Ramos (cell line): Measurements from ENCODE around the gene GZF1.

ENCODE experiments used
- in situ Hi-C: fragments of 300-500 bp; cut with MboI; formaldehyde crosslinking; loops from one replicate; pipeline ENCODE4 v1.14.3; 2022; ENCODE audit warnings: low sequenced_read_pairs; ENCODE audit not compliant: unreplicated experiment

GZF1 gene

DNA sequence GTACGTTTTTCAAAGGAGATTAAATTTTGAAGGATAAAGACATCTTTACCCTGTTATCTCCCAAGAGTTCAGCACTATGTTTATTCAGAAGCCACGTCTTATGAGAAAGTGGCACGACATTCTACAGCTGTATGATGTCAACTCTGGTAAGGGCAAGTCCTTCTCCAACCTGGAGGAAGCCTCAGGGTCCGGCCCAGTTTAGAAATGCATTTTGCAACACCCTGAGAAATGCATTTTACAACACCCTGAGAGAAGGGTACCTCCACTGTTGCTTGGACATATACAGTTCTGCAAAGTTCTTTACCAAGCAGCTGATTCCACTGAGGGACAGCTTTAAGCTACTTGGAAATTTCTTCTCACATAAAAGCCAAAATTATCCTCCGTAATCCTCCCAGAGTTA lies 41.8 kb downstream of the GZF1 start:
- in situ Hi-C loops: no loop called here

DNA sequence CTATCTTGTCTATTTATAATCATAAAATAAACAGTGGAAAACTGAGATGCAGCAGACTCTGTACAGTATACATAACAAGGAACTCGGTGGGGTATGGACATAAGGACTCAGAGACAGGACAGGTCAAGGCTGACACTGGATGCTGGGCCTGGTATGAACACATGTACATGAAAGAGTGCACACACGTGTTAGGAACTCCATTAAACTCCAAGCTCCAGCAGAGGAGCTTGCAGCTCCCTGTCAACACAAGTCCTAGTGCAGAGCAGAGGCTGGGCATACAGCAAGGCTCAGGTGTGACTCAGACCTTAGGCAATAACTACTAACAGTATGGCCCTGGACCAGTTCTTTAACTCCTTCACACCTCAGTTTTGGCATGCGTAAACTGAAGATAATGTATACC lies 42.2 kb downstream of the GZF1 start:
- in situ Hi-C loops: no loop called here

DNA sequence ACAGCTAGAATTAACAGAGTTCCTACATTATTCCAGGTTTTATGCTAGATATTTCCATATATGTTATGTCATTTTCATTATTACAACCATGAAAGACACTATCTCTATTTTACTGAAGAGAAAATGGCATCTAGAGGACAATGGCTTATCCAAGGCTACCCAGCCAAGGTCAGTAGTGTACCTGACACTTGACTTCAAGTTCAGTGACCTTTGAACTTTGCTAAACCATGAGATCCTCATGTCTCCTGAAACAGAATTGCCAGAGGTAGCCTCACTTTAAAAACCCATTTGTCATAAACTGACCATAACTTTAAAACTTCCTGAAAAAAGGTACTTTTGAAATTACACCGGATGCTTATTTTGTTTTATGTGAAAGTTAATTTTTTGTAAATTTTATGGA lies 44.9 kb downstream of the GZF1 start:
- in situ Hi-C loops: no loop called here

DNA sequence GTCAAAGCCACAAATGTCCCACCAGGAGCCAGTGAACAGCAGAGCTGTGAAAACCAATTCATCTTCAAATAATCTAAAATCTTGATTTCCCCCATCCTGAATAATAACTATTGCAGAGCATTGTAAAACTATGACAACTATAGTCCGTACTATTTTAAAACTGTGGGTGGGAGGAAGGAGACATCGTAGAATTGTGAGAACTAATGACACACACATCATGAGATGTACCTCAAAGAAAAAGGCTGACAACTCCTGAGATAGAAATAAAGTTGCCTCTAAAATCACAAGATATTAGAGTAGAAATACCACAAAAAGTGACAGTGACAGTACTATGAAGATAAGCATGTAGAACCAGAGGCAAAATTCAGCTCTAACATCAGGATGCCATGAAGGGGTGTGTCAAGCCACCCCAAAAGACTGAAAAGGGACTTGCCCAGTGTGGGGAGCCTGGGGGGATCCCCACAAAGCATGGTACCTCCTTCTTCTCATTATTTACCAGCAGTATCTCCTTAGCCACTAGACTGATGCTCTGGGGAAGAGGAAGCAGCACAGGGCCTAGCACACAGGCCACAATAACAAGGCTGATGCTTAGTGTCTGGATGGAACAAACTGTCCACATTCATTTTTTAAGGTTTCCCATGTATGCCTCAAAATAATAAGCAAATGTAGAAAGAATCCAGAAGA lies 45.9 kb downstream of the GZF1 start:
- in situ Hi-C loops: no loop called here

DNA sequence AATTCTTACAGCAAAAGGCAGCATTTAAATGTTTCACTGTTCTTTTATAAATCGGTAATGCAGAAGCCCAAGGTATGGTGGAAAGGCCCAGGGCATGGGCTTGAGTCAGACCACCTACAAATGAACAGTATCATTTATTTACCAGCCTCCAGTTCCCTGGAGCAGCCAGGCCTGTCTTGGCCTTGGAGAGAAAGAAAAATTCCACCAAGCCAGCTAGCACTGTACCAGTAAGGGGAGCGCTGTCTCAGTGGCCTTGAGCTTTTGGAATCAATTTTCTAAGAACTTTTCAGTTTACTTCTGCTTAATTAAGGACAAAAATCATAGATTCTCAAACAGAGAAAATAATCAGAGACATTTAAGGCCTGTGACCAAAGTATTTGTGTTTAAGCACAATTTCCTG lies 47.0 kb downstream of the GZF1 start:
- in situ Hi-C loops: no loop called here

DNA sequence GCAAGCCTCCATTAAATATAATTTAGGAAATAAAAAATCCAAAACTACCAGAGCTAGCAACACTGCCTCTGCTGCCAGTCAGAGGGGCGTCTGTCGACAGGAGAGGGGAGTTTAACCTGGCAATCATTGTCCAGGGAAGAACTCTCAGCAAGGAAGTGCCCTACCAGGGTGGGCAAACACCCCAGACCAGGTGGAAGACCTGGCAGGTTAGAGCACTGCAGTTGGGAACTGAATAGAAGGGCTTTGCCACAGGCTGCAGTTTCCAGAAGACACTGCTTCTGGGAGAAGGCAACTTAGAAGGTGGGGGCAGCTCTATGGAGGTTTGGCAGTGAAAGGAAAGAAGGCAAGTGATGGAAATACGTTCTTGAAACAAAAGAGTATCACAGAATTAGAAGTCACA lies 47.8 kb downstream of the GZF1 start:
- in situ Hi-C loops: no loop called here

DNA sequence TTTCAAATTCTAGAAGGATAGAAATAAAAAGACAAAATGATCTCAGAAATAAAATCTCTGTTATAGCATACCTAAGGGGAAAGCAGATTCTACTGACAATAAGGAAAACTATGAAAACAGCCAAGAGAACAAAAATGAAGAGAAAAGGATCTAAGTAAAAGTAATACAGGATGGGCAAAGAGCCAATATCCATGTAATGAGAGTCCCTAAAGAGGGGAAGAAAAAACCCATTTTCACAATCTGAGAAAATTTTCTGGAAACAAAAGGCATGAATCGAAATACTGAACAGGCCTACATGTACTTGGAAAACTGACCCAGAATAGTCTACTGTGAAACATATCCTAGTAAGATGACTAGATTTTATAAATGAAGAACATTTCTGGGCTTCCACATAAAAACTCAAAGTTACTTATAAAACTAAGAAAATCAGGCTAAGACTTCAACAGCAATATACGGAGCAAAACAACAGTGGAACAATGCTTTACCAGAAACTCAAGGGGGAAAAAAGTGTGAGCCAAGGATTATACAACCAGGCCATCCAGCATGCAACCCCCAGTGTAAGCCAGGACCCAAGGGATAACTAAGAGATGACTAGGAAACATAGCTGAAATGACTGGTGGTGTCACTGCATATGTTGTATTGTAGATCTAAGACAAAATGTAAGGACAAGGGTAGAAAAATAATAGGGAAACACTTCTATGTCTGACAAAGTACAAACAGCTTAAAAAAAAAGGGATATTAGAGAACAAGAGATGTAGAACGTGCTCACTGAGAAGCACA lies 49.1 kb downstream of the GZF1 start:
- in situ Hi-C loops: no loop called here

DNA sequence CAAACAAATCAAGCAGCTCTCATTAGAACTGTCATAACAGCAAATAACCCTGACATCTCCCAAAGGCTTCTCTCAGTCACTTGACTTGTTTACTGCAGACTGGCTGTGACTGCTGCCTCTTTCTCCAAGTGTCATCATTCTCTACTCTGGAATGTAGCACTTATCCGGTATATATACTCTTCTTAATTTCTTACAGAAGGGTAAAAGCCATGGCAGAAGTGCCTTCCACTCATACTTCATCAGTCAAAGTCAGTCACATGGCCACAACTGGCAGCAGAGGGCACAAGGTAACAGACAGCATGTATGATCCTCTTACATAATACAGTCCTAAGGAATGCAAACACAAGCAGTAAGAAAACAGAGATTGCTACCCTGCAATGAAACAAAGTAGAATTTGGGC lies 50.0 kb downstream of the GZF1 start:
- in situ Hi-C loops: no loop called here

DNA sequence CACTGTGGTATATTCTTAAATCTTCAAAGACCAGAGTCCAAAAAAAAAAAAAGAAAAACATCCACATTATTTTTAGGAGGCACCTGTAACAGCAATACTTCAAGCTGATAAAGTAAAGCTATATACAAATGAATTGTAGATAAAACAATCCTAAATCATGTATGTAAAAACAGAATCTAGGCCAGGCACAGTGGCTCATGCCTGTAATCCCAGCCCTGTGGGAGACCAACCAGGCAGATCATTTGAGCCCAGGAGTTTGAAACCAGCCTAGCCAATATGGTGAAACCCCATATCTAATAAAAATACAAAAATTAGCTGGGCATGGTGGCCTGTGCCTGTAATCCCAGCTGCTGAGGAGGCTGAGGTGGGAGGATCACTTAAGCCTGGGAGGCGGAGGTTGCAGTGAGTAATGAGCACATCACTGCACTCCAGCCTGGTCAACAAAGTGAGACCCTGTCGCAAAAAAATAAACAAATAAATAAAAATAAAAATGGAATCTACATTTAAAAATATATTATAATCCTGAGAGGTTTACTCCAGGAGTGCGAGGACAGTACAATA lies 52.0 kb downstream of the GZF1 start:
- in situ Hi-C loops: no loop called here

DNA sequence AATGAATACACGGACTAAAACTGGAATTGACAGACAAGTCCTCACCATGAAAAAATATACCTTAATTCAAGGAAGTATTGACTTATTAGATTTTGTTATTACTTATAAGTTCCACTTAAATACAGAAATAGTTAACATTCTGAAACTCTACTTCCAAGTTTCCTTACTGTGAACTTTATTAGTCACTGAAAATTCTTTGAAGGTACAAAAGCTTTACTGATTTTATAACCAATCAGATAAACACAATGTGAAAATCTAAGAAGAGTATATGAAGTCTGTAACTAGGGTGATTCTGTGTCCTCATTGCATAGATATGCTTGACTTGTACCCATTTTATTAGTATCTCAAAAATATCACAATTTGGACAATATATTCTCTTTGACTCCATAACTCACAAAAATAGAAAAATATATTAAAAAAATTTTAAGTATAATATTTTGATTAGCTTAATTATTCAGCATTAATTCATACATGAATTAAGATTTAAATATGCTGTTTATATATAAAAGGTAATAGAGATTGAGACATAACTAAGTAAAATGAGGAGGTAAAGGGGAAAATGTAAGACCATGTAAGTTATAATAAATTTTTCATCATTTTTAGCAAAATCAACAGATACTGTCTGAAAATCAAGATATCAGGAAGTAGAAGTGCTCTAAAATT lies 52.7 kb downstream of the GZF1 start:
- in situ Hi-C loops: no loop called here

DNA sequence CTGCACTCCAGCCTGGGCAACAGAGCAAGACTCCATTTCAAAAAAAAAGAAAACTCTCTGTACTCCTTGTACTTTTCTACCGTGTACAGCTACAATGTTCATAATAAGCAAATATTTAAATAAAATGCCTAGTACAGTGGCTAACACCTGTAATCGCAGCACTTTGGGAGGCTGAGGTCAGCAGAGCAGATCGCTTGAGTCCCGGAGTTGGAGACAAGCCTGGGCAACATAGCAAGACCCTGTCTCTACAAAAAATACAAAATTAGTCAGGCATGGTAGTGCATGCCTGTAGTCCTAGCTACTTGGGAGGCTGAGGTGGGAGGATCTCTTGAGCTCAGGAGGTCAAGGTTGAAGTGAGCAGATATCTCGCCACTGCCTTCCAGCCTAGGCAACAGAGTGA lies 53.6 kb downstream of the GZF1 start:
- in situ Hi-C loops: no loop called here

DNA sequence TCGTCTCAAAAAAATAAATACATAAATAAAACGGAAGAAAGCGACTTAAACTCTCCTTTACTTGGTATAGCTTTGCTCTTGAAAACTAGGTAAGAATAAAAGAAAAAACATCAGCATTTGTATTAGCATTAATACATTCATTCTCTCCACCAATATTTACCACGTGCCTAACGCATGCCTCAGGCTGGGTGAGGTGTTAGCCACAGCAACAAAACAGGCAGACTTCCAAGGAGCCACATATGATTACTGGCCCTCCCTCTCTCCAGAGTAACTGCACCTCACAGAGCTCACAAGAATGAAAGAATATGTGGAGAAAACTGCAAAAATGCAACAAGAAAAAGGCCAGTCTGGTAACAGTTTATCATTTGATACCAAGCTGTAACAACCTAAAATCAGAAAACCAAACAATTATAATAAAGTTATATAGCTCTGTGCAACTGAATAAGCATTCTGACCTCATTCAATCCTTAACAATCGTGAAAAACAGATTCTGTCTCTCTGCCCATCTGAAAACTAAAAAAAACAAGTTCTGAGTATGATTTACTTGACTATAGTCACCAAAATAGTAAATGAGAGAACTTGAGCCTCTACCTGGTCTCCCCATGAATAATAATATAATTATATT lies 54.1 kb downstream of the GZF1 start:
- in situ Hi-C loops: no loop called here

DNA sequence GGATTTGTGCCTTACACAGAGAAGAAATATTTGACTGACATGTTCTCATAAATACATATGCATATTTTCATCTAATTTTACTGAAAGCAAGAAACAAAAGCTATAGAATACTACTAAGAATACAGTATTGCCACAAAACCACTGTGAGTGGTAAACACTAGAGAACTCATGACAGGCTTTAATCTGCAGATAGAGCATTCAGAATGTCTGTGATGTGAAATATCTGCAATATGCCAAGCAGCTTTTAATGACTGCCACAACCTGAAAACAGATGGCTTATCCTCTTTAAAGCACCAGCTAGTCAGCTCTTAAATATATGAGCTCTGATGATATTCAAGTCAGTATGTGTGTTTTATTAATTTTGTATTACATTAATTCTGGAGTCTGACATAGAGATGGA lies 55.9 kb downstream of the GZF1 start:
- in situ Hi-C loops: no loop called here

DNA sequence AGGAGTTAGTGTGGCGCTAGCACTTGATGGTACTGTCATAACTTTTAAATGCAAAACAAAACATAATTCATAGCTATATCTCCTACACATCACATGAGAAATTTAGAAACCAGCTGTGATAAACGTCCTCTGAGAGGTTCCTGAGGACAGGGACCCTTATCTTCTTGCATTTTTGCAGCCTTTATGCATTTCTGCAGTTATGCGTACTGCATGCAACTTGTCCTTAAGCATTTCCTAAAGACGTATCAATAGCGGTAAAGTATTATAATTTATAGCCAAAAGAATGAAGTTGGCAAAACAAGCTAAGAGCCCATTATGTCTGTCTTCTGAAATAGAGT lies 57.6 kb downstream of the GZF1 start:
- in situ Hi-C loops: no loop called here

DNA sequence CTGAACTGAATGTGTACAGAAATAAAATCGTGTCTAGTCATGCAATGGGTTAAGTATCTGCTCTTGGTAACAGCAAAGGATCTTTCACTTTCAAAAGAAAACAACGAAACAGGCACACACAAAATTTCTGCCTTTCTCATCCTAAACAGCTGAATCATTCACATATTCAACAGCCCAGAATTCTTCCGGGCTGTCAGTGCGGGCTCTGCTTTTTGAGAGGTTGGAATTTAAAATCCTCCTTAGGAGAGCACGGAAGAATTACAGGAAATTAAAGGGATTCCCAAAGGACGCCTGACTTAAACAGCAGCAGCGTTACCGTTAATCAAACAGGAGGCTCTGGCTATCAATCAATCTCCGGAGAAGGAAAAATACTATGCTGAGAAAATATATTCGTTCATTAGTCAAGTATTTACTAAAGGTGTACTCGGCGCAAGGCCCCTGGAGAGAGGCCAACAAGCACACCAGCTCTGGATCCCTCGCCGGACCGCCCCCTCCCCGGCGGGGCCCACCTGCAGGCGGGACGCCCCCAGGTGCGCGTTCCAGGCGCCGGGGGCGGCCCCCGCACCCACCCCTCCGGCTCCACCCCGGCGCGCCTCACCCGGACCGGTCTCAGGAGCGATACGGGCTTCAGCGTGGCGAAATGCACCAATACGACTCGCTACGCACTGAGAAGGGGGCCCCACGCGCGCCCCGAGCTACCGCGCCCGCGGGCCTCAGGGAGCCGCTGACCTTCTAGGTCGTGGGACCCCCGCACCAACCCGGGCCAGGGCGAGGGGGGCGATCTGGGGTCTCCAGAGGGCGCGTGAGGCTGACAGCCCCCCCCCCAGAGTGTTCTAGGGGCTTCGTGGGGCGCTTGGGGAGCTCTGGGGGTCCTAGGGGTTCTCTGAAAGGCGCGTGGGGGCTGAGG lies 58.3 kb downstream of the GZF1 start:
- in situ Hi-C loops: no loop called here

DNA sequence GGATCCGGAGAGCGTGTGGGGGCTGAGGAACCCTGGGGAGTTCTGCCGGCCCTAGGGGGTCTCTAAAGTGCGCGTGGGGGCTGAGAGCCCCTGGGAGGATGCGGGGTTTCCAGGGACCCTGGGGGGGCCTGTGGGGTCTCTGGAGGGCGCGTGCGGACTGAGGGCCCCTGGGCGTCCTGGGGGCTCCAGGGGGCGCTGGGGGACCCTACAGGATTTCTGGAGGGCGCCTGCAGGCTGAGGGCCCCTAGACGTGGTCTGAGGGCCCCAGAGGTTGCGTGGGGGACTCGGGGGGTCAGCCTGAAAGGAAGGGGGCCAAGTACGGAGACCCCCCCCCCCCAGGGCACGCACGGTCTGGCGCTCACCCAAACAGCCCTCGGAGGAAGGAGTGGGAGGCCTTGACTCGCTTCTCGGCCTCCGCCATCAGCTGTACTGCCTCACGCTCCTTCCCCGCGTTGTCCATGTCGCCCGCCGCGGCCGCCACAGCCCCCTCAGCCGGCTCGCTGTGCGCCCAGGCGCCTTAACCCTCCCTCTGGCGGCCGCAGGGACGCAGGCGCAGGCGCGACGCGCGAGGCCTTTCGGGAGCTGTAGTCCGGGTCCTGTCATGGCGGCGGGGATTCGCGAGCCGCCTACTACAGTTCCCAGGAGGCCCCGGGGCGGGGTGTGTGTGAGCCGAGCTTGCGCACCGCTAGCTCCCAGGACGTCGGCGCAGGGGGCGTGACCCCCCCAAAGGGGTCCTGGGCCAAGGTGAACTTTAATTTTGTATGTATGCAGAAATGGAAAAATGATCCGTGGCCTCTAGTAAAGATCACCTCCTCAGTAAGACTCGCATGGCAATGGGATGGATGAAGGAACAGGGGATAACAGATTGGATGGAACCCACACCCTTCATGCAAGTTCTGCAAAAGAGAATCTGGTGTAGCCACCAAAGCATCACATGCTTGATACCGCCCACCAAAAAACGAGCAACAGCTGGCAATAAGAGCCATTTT lies 59.3 kb downstream of the GZF1 start, which contains the start of gene NAPB:
Gene NAPB, minus strand, starts transcription at position 546 of the 989 bp plus-strand sequence. Its CDS starts 86 bp downstream, at position 460.
- in situ Hi-C loops: no loop called here
